ENCODE measurements around the gene CGN.

Gene CGN, protein sequence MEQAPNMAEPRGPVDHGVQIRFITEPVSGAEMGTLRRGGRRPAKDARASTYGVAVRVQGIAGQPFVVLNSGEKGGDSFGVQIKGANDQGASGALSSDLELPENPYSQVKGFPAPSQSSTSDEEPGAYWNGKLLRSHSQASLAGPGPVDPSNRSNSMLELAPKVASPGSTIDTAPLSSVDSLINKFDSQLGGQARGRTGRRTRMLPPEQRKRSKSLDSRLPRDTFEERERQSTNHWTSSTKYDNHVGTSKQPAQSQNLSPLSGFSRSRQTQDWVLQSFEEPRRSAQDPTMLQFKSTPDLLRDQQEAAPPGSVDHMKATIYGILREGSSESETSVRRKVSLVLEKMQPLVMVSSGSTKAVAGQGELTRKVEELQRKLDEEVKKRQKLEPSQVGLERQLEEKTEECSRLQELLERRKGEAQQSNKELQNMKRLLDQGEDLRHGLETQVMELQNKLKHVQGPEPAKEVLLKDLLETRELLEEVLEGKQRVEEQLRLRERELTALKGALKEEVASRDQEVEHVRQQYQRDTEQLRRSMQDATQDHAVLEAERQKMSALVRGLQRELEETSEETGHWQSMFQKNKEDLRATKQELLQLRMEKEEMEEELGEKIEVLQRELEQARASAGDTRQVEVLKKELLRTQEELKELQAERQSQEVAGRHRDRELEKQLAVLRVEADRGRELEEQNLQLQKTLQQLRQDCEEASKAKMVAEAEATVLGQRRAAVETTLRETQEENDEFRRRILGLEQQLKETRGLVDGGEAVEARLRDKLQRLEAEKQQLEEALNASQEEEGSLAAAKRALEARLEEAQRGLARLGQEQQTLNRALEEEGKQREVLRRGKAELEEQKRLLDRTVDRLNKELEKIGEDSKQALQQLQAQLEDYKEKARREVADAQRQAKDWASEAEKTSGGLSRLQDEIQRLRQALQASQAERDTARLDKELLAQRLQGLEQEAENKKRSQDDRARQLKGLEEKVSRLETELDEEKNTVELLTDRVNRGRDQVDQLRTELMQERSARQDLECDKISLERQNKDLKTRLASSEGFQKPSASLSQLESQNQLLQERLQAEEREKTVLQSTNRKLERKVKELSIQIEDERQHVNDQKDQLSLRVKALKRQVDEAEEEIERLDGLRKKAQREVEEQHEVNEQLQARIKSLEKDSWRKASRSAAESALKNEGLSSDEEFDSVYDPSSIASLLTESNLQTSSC

DNA sequence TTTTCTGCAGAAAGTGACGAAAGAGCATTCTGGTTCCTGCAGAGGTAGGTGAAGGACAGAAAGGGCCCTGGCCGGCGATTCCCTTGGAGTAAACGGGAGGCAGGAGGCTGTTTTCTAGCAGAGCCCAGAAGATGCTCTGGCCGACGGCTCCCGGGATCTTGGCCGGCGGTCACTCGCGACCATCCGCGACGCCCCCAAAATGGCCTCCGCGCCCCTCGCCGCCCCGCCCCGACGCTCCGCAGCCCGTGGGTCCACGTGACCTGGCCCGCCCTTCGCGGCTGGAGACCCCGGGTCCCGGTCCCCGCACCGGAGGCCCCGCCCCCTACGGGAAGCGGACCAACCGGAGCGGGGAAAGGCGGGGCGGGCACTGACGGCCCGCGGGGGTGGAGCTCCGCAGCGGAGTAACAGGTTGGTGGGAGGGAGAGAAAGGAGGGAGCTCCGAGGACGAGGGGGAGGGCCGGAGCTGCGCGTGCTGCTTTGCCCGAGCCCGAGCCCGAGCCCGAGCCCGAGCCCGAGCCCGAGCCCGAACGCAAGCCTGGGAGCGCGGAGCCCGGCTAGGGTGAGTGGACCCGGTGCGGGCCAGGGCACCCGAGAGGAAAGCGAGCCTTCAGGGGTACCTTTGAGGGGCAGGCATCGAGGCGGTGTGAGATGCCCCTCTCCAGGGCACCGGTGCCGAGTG, at the start of gene CGN:
Gene CGN, plus strand, starts transcription at position 431 of the 679 bp plus-strand sequence. CDS start 7,133 bp downstream, outside the sequence.
- H3K4me1 Mint-ChIP-seq (ENCODE audit: low read depth), result peaks cover 28% of the 10 kb centered on the region
- peak within 1 kb of the TSS; percentile 85 for H3K4me3 Mint-ChIP-seq
- no peaks in the 10 kb centered on the region for H3K36me3 Mint-ChIP-seq (ENCODE audit: low read depth)
- H3K9me3 Mint-ChIP-seq, result no peaks in the 10 kb centered on the region
- peak within 1 kb of the TSS; percentile 61 for H3K27ac Mint-ChIP-seq
- peaks cover 3% of the 10 kb centered on the region for H3K27me3 Mint-ChIP-seq

DNA sequence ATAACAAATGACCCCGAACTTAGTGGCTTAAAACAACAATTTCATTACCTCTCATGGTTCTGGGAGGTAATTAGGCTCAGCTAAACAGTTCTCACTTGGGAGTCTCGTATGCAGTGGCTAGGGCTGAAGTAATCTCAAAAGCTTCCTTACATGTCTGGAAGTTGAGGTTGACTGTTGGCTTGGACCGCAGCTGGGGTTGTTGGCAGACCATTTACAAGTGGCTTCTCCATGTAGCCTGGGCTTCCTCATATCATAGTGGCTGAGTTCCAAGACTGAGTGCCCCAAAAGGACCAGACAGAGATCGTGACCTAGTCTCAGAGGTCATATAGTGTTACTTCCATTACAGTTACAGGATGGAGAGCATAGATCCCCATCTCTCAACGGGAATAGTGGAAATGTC, 49.5 kb upstream of the CGN start:
- Mint-ChIP-seq H3K9me3 (no peaks in the 10 kb centered on the region), H3K27ac (no peak overlapping the region), H3K4me3 (no peak overlapping the region), H3K36me3 (ENCODE audit: low read depth) (peaks cover 5% of the 10 kb centered on the region), H3K27me3 (peaks cover 26% of the 10 kb centered on the region), H3K4me1 (ENCODE audit: low read depth) (peaks cover 22% of the 10 kb centered on the region)

DNA sequence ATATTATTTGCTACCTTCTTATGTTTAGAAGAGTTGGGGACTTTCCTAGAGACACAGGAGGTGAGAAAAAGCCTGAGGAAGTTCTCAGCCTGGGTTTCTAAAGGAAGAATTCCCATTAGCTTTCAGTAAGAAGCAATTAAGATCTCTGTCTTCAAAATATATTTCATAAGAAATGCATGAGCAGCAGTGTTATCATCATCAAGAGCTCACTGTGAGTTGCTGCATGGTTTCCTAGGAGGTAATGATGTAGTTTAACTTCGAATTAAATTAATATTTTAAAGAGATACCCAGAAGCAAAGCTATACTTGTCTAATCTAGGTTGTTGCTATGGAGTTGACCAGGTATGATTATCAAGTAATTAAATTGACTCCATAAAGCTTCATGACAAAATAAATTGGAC, 46.2 kb upstream of the CGN start:
- Mint-ChIP-seq H3K36me3 (ENCODE audit: low read depth) (no peaks in the 10 kb centered on the region), H3K27me3 (peaks cover 26% of the 10 kb centered on the region), H3K27ac (no peak overlapping the region), H3K4me1 (ENCODE audit: low read depth) (peaks cover 2% of the 10 kb centered on the region), H3K9me3 (no peaks in the 10 kb centered on the region), H3K4me3 (no peak overlapping the region)

DNA sequence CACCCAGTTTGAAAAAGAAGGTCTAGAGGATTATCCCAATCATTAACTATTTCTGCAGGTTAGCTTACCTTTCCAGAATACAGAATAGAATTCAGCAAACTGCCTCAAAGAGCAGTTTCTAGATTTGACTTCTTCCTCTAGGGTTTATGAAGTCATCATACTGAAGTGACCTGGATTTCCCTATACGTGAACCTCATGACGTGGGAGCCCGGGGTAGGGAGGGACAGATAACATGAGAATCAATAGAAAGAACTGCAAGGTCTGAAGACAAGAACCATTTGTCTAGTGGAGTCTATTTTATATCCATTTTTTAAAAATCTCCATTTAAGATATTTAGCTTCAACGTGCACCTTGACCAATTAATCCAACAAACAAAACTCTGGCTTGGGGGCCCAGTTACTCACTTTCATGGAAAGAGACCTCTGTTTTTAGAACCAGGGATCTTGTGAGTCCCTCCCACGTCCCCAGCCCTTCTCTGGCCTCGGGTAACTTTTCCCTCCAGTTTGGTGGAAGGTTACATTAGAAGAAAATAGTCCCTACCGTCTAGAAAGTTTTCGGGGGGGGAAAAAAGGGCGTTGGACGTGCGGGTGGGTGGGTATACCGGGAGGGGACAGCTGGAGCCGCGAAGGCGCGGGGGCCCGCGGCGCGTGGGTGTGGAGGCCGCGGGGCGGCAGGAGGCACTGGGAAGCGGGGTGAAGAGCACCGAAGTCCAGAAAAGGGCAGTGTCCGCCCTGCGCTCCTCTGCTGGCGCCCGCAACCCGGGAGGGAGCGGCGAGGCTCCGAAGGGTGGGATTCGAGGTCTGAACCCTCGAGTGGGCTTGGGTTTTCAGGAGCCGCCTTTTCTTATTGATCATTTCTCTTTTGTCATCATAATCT, 38.1 kb upstream of the CGN start:
- H3K27me3 Mint-ChIP-seq, result peaks cover 4% of the 10 kb centered on the region
- peak overlapping the region; percentile 81 for H3K27ac Mint-ChIP-seq
- H3K4me3 Mint-ChIP-seq, result peak overlapping the region; percentile 71
- H3K9me3 Mint-ChIP-seq, result no peaks in the 10 kb centered on the region
- H3K36me3 Mint-ChIP-seq (ENCODE audit: low read depth), result no peaks in the 10 kb centered on the region
- peaks cover 26% of the 10 kb centered on the region for H3K4me1 Mint-ChIP-seq (ENCODE audit: low read depth)

DNA sequence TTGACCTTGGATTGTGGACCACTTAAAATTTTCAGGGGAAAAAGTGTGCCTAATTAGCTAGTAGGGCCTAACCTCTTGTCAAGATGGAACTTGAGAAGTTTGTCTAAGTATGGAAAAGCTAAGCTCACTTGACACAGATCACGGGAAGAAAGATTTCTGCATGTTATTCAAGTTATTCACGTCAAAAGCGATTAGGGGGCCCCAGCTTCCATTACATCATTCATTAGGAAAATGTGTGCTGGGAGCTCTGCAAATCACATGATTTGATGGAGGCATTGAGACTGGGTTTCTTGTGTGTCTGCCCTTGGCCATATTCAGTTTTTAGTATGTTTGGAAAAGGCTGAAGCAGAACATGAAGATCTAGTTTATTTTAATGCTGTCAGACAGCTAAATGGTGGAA, 36.4 kb upstream of the CGN start:
- peaks cover 26% of the 10 kb centered on the region for H3K4me1 Mint-ChIP-seq (ENCODE audit: low read depth)
- peaks cover 4% of the 10 kb centered on the region for H3K27me3 Mint-ChIP-seq
- no peak overlapping the region for H3K4me3 Mint-ChIP-seq
- no peaks in the 10 kb centered on the region for H3K36me3 Mint-ChIP-seq (ENCODE audit: low read depth)
- no peaks in the 10 kb centered on the region for H3K9me3 Mint-ChIP-seq
- no peak overlapping the region for H3K27ac Mint-ChIP-seq

DNA sequence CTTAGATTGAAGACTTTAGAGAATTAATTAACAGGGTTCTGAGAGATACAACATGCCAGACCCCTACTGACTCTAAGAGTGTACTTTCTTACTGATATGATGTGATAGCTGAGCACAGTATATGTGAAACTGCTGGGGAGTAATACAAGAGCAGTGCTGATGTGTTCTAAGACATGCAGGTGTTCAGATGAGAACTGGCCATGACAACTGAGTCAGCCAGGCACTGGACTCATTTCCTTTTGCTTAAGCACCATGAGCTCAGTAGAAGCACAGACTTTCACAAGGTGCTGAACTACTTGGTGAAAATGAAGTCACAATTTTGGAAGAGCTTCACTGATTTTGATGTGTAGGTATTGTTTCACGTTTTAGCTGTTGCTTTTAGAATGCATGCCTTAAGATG, 36.0 kb upstream of the CGN start:
- H3K4me1 Mint-ChIP-seq (ENCODE audit: low read depth), result peaks cover 26% of the 10 kb centered on the region
- H3K27me3 Mint-ChIP-seq, result peaks cover 4% of the 10 kb centered on the region
- no peak overlapping the region for H3K4me3 Mint-ChIP-seq
- H3K9me3 Mint-ChIP-seq, result no peaks in the 10 kb centered on the region
- H3K36me3 Mint-ChIP-seq (ENCODE audit: low read depth), result no peaks in the 10 kb centered on the region
- no peak overlapping the region for H3K27ac Mint-ChIP-seq

DNA sequence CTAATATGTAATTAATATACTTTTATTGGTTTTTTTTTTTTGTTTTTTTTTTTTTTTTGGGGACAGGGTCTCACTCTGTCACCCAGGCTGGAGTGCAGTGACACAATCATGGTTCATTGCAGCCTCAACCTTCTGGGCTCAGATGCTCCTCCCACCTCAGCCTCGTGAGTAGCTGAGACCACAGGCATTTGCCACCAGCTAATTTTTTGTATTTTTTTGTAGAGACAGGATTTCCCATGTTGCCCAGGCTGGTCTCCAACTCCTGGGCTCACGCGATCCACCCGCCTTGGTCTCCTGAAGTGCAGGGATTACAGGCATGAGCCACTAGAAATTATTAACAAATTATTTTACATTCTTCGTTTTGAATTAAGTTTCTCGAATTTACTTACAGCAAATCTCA, 35.1 kb upstream of the CGN start:
- Mint-ChIP-seq H3K4me3 (no peak overlapping the region), H3K27me3 (peaks cover 4% of the 10 kb centered on the region), H3K27ac (no peak overlapping the region), H3K4me1 (ENCODE audit: low read depth) (peaks cover 26% of the 10 kb centered on the region), H3K36me3 (ENCODE audit: low read depth) (no peaks in the 10 kb centered on the region), H3K9me3 (no peaks in the 10 kb centered on the region)

DNA sequence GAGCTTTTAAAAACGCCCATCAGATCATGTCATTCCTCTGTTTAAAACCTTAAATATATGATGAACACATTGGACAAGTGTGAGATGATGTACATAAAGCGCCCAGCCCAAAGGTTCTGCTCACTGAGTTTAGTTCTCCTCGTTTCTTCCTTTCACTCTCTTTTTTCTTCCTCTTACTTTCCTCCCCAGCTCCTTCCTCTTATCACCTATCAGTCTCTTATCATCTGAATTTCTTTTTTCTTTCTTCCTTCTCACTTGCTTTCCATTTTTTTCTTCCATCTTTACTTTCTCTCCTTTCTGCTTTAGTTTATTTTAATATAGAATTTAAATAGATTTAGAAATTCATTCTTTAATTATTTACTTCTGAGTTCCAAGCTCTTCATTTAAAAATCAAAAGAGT, 34.1 kb upstream of the CGN start:
- peaks cover 26% of the 10 kb centered on the region for H3K4me1 Mint-ChIP-seq (ENCODE audit: low read depth)
- peaks cover 4% of the 10 kb centered on the region for H3K27me3 Mint-ChIP-seq
- no peak overlapping the region for H3K27ac Mint-ChIP-seq
- H3K9me3 Mint-ChIP-seq, result peaks cover 3% of the 10 kb centered on the region
- no peaks in the 10 kb centered on the region for H3K36me3 Mint-ChIP-seq (ENCODE audit: low read depth)
- H3K4me3 Mint-ChIP-seq, result no peak overlapping the region

DNA sequence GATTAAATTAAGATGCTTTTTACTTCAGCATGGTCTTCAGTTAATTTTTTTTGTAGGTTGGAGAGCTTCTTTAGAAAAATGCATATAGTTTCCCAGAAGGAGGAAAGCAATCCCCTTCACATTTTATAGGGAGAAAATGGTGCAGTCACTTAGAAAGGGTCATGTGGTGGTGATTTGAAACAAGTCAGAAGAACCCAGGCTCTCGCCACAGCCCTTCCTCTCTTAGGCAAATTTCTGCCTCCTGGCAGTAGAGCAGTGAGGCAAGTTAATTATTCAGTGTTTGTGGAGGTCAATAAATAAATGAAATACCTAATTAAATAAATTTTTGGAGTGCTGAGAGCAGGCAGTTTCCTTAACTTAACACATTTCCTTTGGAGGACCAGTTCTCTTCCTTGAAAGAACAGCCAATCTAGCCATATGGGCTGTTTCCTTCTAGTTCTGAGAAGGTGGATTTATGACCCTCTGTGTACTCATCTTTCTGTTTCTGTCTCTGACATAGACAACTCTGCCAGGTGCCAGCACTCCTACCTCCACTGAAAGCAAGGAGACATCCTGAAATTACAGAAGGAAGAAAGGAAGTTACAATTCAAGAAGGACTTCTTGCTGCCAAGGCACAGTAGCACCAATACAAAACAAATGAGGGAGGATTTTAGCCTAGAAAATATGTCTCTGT, 32.9 kb upstream of the CGN start:
- Mint-ChIP-seq H3K36me3 (ENCODE audit: low read depth) (no peaks in the 10 kb centered on the region), H3K27ac (no peak overlapping the region)

DNA sequence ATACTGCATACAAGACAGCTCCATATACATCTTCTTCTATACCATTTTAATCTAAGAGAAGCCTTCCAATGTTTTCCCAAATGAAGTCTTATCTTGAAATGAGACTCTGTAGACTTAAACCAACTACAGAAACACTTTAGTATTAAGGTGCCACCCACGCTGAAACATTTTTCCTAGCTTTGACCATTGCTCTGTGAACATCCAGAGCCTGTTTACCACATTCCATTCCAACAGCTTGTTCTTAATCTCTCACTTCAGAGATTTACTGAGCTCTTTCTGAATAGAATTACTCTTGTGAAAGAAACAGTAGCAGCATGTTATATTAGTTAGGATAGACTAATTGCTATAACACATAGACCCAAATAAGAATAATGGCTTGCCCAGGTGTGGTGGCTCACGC, 32.3 kb upstream of the CGN start:
- Mint-ChIP-seq H3K36me3 (ENCODE audit: low read depth) (no peaks in the 10 kb centered on the region), H3K27ac (no peak overlapping the region), H3K9me3 (peaks cover 4% of the 10 kb centered on the region), H3K4me1 (ENCODE audit: low read depth) (peaks cover 14% of the 10 kb centered on the region), H3K4me3 (no peak overlapping the region), H3K27me3 (peaks cover 4% of the 10 kb centered on the region)

More for the DNA sequence above, 32.9 kb upstream of the CGN start:
- H3K27me3 Mint-ChIP-seq, result peaks cover 4% of the 10 kb centered on the region
- H3K4me3 Mint-ChIP-seq, result no peak overlapping the region
- H3K9me3 Mint-ChIP-seq, result peaks cover 4% of the 10 kb centered on the region
- H3K4me1 Mint-ChIP-seq (ENCODE audit: low read depth), result peaks cover 20% of the 10 kb centered on the region

DNA sequence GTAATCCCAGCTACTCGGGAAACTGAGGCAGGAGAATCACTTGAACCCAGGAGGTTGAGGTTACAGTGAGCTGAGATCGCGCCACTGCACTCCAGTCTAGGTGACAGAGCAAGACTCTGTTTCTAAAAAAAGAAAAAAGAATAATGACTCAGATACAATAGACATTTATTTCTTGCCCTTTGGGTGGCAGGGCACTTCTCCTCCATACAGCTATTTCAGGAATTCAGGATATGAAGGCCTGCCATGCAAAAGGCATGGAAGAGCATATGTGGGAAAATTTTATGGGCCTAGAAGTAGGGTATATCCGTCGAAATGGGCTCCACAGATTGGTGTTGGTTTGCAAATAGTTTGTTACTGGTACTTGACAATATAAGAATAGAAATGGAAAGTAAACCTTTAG, 31.7 kb upstream of the CGN start:
- peaks cover 4% of the 10 kb centered on the region for H3K27me3 Mint-ChIP-seq
- H3K9me3 Mint-ChIP-seq, result peaks cover 4% of the 10 kb centered on the region
- H3K4me3 Mint-ChIP-seq, result no peak overlapping the region
- no peak overlapping the region for H3K27ac Mint-ChIP-seq
- H3K4me1 Mint-ChIP-seq (ENCODE audit: low read depth), result peaks cover 9% of the 10 kb centered on the region
- H3K36me3 Mint-ChIP-seq (ENCODE audit: low read depth), result no peaks in the 10 kb centered on the region

DNA sequence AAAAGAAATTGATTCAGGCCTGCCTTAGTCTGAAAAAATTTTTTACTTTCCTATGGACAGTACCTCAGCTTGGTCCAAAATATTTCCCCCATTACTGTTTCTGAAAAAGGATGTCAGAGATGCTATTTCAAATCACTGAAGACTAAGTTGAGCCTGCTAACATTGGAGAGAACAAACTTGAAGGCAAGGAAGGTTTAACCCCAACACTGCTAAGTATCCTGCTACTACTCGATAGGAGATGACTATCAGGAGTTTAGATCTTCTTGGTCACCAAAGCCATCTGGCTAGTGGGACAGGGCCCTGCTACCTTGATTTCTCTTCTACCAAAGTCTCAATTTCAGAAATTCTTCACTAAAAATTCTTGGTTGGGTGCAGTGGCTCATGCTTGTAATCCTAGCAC, 29.2 kb upstream of the CGN start:
- no peaks in the 10 kb centered on the region for H3K36me3 Mint-ChIP-seq (ENCODE audit: low read depth)

DNA sequence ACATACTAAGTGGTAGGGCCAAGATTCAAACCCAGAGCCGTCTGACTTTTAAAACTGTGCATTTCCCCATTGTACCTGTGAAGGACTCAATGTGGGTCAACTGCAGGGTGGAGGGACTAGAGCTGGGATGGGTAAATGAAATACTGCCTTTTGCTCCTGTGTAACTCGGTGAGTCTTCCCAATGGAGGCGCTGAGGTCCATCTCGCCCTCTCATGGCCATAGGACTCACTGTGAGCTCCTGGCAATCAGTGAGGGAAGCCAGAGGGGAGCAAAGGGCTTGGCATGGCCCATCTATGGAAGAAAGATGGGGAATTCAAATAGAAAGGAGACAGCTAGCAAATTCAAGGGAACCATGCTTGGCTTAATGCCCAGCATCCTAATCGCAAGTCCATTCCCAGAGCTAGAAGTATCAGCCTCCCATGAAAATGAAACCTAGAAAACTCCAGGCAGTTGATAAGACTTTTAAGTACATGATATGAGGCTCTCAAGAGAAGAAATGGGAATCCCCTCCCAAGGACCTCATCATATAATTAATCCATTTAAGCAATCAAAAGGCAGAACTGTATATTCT, 25.4 kb upstream of the CGN start:
- Mint-ChIP-seq H3K27ac (no peak overlapping the region), H3K4me3 (no peak overlapping the region), H3K4me1 (ENCODE audit: low read depth) (no peaks in the 10 kb centered on the region), H3K36me3 (ENCODE audit: low read depth) (no peaks in the 10 kb centered on the region), H3K9me3 (peaks cover 4% of the 10 kb centered on the region), H3K27me3 (no peaks in the 10 kb centered on the region)

More for the DNA sequence above, 29.2 kb upstream of the CGN start:
- peaks cover 4% of the 10 kb centered on the region for H3K9me3 Mint-ChIP-seq
- H3K4me1 Mint-ChIP-seq (ENCODE audit: low read depth), result no peaks in the 10 kb centered on the region
- H3K4me3 Mint-ChIP-seq, result no peak overlapping the region
- H3K27ac Mint-ChIP-seq, result no peak overlapping the region
- peaks cover under 1% of the 10 kb centered on the region for H3K27me3 Mint-ChIP-seq
